Tibial nerve (tissue), 4 donors: Measurements from ENCODE around the gene BPIFB1.

Source experiments
- CTCF ChIP-seq, 5 experiments: fragments of 200-600 bp in 3 of 5; fragments of 450-650 bp in 2 of 5; sonication (generic) in 3 of 5; IDR thresholded peaks; one replicate each; pipeline ENCODE4 v1.5.1; 2016 to 2019; ENCODE audit warnings: antibody characterized with exemption in 5 of 5, mild to moderate bottlenecking in 3 of 5, moderate library complexity in 2 of 5
- EP300 ChIP-seq, 2 donors: sonication (generic); formaldehyde crosslinking; IDR thresholded peaks; one replicate each; pipeline ENCODE4 v1.6.1; 2017; ENCODE audit warnings: antibody characterized with exemption in 2 of 2, mild to moderate bottlenecking in 1 of 2
- POLR2A ChIP-seq, 2 donors: fragments of 450-650 bp; IDR thresholded peaks; one replicate each; pipeline ENCODE4 v1.6.1; 2017; ENCODE audit warnings: antibody characterized with exemption in 2 of 2, mild to moderate bottlenecking in 2 of 2, moderate library complexity in 2 of 2

- TF ChIP-seq CTCF (IDR thresholded peaks at IDR 0.05) = no peak
- no peak for TF ChIP-seq EP300 (IDR thresholded peaks at IDR 0.05)
- no peak for TF ChIP-seq POLR2A (IDR thresholded peaks at IDR 0.05)
Measured at GRCh38 chr20:33239418-33239817, 43.6 kb upstream of the BPIFB1 start.
